Measurements from ENCODE around the gene PBOV1. TPM values are rescaled to one million over a fixed set of nuclear protein-coding genes. Genes with fewer than 3 reads are reported as not detected.
"Not testable (repeated sequence)": the region's sequence is repeated elsewhere in the genome, so short reads cannot be mapped to it uniquely, and the experiment has no call there.

The PBOV1 gene
- total RNA-seq, 1 donor, result not detected

DNA sequence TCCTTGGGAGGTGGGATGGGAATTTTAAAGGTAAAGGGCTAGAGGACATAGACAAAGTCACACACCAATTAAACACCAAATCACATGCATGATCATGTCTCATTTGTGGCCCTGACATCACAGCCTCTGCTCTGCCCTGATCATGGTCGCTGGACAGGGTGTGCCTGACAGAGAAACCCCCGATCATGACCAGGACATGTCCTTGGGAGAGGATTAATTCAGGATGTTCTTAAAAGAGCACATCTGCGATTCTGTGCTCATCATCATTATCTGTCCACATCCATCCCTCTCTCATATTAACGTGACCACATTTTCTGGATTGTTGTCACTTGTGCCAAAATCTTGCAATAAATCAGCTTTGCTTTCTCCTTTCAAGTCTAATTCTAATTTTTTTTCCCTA lies 7.7 kb upstream of the PBOV1 start:
- no peak overlapping the region for H3K4me3 ChIP-seq (ENCODE audit: low read depth, low read length)
- no peak for DNase-seq (ENCODE audit: low read depth)
- TF ChIP-seq, protein P1, sequence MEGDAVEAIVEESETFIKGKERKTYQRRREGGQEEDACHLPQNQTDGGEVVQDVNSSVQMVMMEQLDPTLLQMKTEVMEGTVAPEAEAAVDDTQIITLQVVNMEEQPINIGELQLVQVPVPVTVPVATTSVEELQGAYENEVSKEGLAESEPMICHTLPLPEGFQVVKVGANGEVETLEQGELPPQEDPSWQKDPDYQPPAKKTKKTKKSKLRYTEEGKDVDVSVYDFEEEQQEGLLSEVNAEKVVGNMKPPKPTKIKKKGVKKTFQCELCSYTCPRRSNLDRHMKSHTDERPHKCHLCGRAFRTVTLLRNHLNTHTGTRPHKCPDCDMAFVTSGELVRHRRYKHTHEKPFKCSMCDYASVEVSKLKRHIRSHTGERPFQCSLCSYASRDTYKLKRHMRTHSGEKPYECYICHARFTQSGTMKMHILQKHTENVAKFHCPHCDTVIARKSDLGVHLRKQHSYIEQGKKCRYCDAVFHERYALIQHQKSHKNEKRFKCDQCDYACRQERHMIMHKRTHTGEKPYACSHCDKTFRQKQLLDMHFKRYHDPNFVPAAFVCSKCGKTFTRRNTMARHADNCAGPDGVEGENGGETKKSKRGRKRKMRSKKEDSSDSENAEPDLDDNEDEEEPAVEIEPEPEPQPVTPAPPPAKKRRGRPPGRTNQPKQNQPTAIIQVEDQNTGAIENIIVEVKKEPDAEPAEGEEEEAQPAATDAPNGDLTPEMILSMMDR (IDR thresholded peaks at IDR 0.05; ENCODE audit: insufficient read depth, low read depth, low read length), result no peak

DNA sequence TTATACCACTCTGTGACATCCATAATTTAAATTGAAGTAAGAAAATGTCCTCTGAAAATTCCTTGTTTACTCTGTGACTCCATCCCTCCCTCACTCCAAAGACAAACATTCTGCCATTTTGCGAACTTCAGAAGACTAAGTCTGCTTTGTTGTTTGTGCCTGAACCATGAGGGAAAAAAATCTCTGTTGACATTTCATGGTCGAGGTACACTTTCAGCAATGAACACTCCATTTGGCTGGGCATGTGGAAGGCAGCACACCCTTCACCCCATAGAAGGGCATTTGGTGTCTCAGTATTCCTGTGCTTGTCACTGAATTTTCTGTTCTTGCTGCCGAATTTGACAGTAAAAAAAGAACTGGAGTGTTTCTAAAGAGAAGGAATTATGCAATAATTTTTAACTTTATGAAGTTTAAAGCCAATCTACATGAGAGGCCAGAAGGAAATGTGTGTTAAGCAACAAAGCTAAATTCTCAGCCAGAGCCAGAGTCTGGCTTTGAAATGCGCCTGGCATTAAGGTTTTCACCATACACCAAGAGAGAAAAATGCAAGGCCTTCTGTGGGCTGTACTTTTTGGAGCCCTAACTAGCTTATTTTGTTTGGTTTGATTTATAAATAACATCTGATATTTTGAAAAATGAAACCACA lies 4.7 kb upstream of the PBOV1 start:
- no peak overlapping the region for H3K4me3 ChIP-seq (ENCODE audit: low read depth, low read length)
- TF ChIP-seq, protein P1 (IDR thresholded peaks at IDR 0.05; ENCODE audit: insufficient read depth, low read depth, low read length), result no peak
- no peak for DNase-seq (ENCODE audit: low read depth)

DNA sequence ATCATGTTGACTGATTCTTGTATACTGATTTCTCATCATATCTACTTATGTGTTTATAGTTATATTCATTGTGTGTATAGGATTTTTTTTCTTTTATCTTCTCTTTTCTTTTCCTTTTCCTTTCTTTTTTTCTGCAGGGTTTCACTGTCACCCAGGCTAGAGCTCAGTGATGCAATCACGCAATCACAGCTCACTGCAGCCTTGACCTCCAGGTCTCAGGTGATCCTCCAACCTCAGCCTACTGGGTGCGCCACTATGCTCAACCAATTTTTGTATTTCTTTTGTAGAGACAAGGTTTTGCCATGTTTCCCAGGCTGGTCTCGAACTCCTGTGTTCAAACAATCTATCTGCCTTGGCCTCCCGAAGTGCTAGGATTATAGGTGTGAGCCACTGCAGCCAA lies 1.6 kb upstream of the PBOV1 start:
- TF ChIP-seq, protein P1 (IDR thresholded peaks at IDR 0.05; ENCODE audit: insufficient read depth, low read depth, low read length), result no peak
- H3K4me3 ChIP-seq (ENCODE audit: low read depth, low read length), result no peak overlapping the region

DNA sequence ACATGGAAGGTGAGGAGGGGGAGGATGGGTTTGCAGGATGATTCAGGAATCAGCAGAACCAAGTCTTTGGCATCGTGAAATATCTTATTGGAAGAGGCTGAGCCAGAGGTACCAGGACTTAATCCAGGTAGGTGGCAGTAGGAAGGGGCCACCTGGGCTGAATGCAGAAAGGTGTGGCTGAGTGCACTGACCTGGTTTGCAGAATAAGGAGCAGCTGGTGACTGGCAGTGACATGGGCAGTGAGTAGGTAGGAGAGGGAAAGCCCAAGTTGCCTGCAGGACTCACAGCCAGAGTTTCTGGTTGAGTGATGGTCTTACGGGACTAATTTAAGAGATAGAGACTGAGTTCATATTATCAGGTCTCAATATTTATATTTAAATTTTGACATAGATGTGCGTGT lies 1.1 kb upstream of the PBOV1 start:
- no peak for DNase-seq (ENCODE audit: low read depth)

More for the DNA sequence above, 1.6 kb upstream of the PBOV1 start:
- DNase-seq (ENCODE audit: low read depth), result no peak

DNA sequence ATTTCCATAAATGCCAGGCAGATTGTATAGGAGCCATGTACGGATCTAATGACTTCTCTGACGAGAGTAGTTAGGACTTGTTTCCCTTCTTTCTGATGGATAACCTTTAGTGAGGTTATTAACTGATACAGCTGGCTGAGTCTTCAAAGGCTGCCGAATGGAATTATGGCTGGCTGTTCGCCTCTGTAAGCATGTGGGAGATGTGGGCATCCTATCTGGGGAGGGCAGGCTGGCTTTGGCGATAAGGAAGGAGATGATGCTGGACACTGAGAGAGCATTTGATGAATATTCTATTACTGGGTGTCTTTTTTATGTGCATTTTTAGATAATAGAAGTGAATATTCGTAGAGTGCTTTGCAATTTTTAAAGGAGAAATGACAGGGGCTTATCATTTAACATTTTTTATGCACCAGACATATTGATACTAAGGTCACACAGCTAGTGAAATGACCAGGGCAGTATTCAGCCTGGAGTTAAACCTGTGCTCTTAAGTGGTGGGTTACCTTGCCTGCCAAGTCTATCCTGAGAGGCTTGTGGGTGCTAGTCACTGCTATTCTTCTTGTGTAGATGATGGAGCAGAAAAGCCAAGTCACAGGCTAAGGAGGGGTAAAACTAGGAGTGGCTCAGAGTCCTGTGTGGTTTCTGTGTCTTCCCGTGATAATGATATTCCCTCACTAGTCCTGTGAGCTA lies 3.1 kb downstream of the PBOV1 start:
- TF ChIP-seq, protein P1 (IDR thresholded peaks at IDR 0.05; ENCODE audit: insufficient read depth, low read depth, low read length), result no peak
- no peak overlapping the region for H3K4me3 ChIP-seq (ENCODE audit: low read depth, low read length)
- DNase-seq (ENCODE audit: low read depth), result no peak

More for the DNA sequence above, 1.1 kb upstream of the PBOV1 start:
- TF ChIP-seq, protein P1 (IDR thresholded peaks at IDR 0.05; ENCODE audit: insufficient read depth, low read depth, low read length), result no peak
- no peak overlapping the region for H3K4me3 ChIP-seq (ENCODE audit: low read depth, low read length)

DNA sequence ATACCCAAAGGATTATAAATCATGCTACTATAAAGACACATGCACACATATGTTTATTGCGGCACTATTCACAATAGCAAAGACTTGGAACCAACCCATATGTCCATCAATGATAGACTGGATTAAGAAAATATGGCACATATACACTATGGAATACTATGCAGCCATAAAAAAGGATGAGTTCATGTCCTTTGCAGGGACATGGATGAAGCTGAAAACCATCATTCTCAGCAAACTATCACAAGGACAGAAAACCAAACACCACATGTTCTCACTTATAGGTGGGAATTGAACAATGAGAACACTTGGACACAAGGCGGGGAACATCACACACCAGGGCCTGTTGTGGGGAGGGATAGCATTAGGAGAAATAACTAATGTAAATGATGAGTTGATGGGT lies 5.8 kb downstream of the PBOV1 start:
- not testable (repeated sequence) for H3K4me3 ChIP-seq (ENCODE audit: low read depth, low read length); DNase-seq (ENCODE audit: low read depth)

DNA sequence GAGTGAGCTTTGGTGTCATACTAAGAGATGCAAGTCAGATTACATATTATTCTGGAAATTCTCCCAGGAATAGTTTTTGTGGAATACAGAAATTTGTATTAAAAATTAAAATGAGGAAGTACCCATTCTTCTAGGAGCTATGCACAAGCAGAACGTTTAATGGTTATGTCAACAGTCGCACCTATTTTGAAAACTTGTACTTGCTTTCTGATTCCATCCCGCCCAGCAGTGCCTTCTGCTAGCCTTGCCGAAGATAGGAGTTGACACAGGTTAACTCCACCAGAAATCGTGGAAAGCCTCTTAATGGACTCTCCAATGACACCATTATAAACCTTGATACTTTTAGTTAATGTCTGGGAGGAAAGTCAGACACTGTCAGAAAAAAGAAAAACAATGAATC lies 6.7 kb downstream of the PBOV1 start:
- DNase-seq (ENCODE audit: low read depth), result no peak
- TF ChIP-seq, protein P1 (IDR thresholded peaks at IDR 0.05; ENCODE audit: insufficient read depth, low read depth, low read length), result no peak
- no peak overlapping the region for H3K4me3 ChIP-seq (ENCODE audit: low read depth, low read length)
